DND-41 (cell line): ENCODE results near the gene CUL4B.
"Not testable (repeated sequence)": the region's sequence is repeated elsewhere in the genome, so short reads cannot be mapped to it uniquely, and the experiment has no call there.

Source experiments
- EZH2 ChIP-seq: IDR thresholded peaks from 3 replicates; pipeline ENCODE4 v1.6.1; 2012; ENCODE audit warnings: borderline replicate concordance, low read depth, mild to moderate bottlenecking, moderate library complexity, low read length, inconsistent platforms; ENCODE audit not compliant: severe bottlenecking
- TF ChIP-seq, protein P1 (sequence below): IDR thresholded peaks from 2 replicates; pipeline ENCODE4 v1.5.1; 2012; ENCODE audit warnings: borderline replicate concordance, low read length, moderate library complexity, mild to moderate bottlenecking; ENCODE audit not compliant: poor library complexity, severe bottlenecking; ENCODE audit errors: extremely low read depth

- TF ChIP-seq, protein P1, sequence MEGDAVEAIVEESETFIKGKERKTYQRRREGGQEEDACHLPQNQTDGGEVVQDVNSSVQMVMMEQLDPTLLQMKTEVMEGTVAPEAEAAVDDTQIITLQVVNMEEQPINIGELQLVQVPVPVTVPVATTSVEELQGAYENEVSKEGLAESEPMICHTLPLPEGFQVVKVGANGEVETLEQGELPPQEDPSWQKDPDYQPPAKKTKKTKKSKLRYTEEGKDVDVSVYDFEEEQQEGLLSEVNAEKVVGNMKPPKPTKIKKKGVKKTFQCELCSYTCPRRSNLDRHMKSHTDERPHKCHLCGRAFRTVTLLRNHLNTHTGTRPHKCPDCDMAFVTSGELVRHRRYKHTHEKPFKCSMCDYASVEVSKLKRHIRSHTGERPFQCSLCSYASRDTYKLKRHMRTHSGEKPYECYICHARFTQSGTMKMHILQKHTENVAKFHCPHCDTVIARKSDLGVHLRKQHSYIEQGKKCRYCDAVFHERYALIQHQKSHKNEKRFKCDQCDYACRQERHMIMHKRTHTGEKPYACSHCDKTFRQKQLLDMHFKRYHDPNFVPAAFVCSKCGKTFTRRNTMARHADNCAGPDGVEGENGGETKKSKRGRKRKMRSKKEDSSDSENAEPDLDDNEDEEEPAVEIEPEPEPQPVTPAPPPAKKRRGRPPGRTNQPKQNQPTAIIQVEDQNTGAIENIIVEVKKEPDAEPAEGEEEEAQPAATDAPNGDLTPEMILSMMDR, result not testable (repeated sequence)
- TF ChIP-seq EZH2, result not testable (repeated sequence)
Measured at GRCh38 chrX:120490119-120490518, 70.6 kb downstream of the CUL4B start.
